WTC11 (cell line): ENCODE measurements around the gene NETO1. TPM values are rescaled to one million over a fixed set of nuclear protein-coding genes. Genes with fewer than 3 reads are reported as not detected.
A peak's percentile ranks its signal among the peaks of the same experiment; 100 is the strongest.

Experiments
- CBFB ChIP-seq: sonication (generic); formaldehyde crosslinking; IDR thresholded peaks from 2 replicates; pipeline ENCODE4 v1.8.1; 2022; ENCODE audit warnings: mild to moderate bottlenecking, low read depth, missing genetic modification reagents
- CREB1 ChIP-seq: sonication (generic); formaldehyde crosslinking; IDR thresholded peaks from 2 replicates; pipeline ENCODE4 v1.8.0; 2023; ENCODE audit warnings: mild to moderate bottlenecking, missing genetic modification reagents
- CREM ChIP-seq: sonication (generic); formaldehyde crosslinking; IDR thresholded peaks from 2 replicates; pipeline ENCODE4 v1.8.1; 2022; ENCODE audit warnings: mild to moderate bottlenecking, missing genetic modification reagents, moderate library complexity
- ELF4 ChIP-seq: sonication (generic); formaldehyde crosslinking; IDR thresholded peaks from 2 replicates; pipeline ENCODE4 v1.8.1; 2022; ENCODE audit warnings: low read depth, mild to moderate bottlenecking, moderate library complexity, missing genetic modification reagents
- FOXP1 ChIP-seq: sonication (generic); formaldehyde crosslinking; IDR thresholded peaks from 2 replicates; pipeline ENCODE4 v1.8.0; 2022; ENCODE audit warnings: missing genetic modification reagents, mild to moderate bottlenecking, moderate library complexity, borderline replicate concordance
- GRHL2 ChIP-seq: fragments of 250-450 bp; sonication (Bioruptor Pico); IDR thresholded peaks from 2 replicates; pipeline ENCODE4 v1.8.0; 2022; ENCODE audit warnings: mild to moderate bottlenecking, moderate library complexity; ENCODE audit not compliant: insufficient replicate concordance, severe bottlenecking
- GTF2I ChIP-seq: fragments of 250-450 bp; sonication (Bioruptor Pico); conservative IDR thresholded peaks from 2 replicates; pipeline ENCODE4 v1.4.0; 2021; ENCODE audit warnings: mild to moderate bottlenecking
- JAZF1 ChIP-seq: fragments of 250-450 bp; sonication (Bioruptor Pico); IDR thresholded peaks from 2 replicates; pipeline ENCODE4 v1.9.0; 2021; ENCODE audit warnings: moderate library complexity, mild to moderate bottlenecking, inconsistent platforms
- MXD4 ChIP-seq: fragments of 250-450 bp; sonication (Bioruptor Pico); IDR thresholded peaks from 2 replicates; pipeline ENCODE4 v1.8.0; 2021; ENCODE audit warnings: mild to moderate bottlenecking, moderate library complexity, borderline replicate concordance
- NFYB ChIP-seq: sonication (generic); formaldehyde crosslinking; conservative IDR thresholded peaks from 2 replicates; pipeline ENCODE4 v1.8.0; 2022; ENCODE audit warnings: low read depth, missing genetic modification reagents
- NR2C2 ChIP-seq: sonication (generic); formaldehyde crosslinking; IDR thresholded peaks from 2 replicates; pipeline ENCODE4 v1.8.0; 2022; ENCODE audit warnings: mild to moderate bottlenecking, missing genetic modification reagents
- PRRX2 ChIP-seq: fragments of 250-450 bp; sonication (Bioruptor Pico); IDR thresholded peaks from 2 replicates; pipeline ENCODE4 v1.8.0; 2021; ENCODE audit warnings: mild to moderate bottlenecking
- SOX15 ChIP-seq: fragments of 250-450 bp; sonication (Bioruptor Pico); IDR thresholded peaks from 2 replicates; pipeline ENCODE4 v1.9.0; 2021; ENCODE audit warnings: mild to moderate bottlenecking
- ZBTB21 ChIP-seq: sonication (generic); formaldehyde crosslinking; IDR thresholded peaks from 2 replicates; pipeline ENCODE4 v1.8.1; 2023; ENCODE audit warnings: mild to moderate bottlenecking, missing genetic modification reagents, borderline replicate concordance
- ZNF263 ChIP-seq: sonication (generic); formaldehyde crosslinking; IDR thresholded peaks from 2 replicates; pipeline ENCODE4 v1.8.1; 2022; ENCODE audit warnings: low read depth, mild to moderate bottlenecking, moderate library complexity, missing genetic modification reagents
- ZNF671 ChIP-seq: fragments of 250-450 bp; sonication (Bioruptor Pico); IDR thresholded peaks from 2 replicates; pipeline ENCODE4 v1.8.0; 2021; ENCODE audit warnings: mild to moderate bottlenecking
- total RNA-seq: library from RNA; stranded (reverse); gene quantifications from 3 replicates; pipeline ENCODE4 v1.2.3, GENCODE V29; 2021
- TF ChIP-seq, protein P1 (sequence below): sonication (generic); formaldehyde crosslinking; IDR thresholded peaks from 2 replicates; pipeline ENCODE4 v1.8.0; 2022; ENCODE audit warnings: missing genetic modification reagents
- TF ChIP-seq, protein P2 (sequence below): sonication (generic); formaldehyde crosslinking; IDR thresholded peaks from 2 replicates; pipeline ENCODE4 v1.8.1; 2022; ENCODE audit warnings: mild to moderate bottlenecking, moderate library complexity, missing genetic modification reagents
- TF ChIP-seq, protein P3 (sequence below): sonication (generic); formaldehyde crosslinking; IDR thresholded peaks from 2 replicates; pipeline ENCODE4 v1.8.0; 2023; ENCODE audit warnings: missing genetic modification reagents
- TF ChIP-seq, protein P4 (sequence below): fragments of 250-450 bp; sonication (Bioruptor Pico); IDR thresholded peaks from 2 replicates; pipeline ENCODE4 v1.9.0; 2021; ENCODE audit warnings: mild to moderate bottlenecking
- TF ChIP-seq, protein P5 (sequence below): fragments of 250-450 bp; sonication (Bioruptor Pico); IDR thresholded peaks from 2 replicates; pipeline ENCODE4 v1.9.0; 2021; ENCODE audit warnings: mild to moderate bottlenecking
- TF ChIP-seq, protein P6 (sequence below): sonication (generic); formaldehyde crosslinking; conservative IDR thresholded peaks from 2 replicates; pipeline ENCODE4 v1.8.1; 2023; ENCODE audit warnings: mild to moderate bottlenecking, low read depth, missing genetic modification reagents, moderate library complexity
- TF ChIP-seq, protein P7 (sequence below): sonication (generic); formaldehyde crosslinking; IDR thresholded peaks from 2 replicates; pipeline ENCODE4 v1.8.1; 2023; ENCODE audit warnings: mild to moderate bottlenecking, missing genetic modification reagents, borderline replicate concordance
- TF ChIP-seq, protein P8 (sequence below): fragments of 250-450 bp; sonication (Bioruptor Pico); IDR thresholded peaks from 2 replicates; pipeline ENCODE4 v1.8.0; 2021; ENCODE audit warnings: mild to moderate bottlenecking

Gene NETO1
- total RNA-seq, 1 experiment from 2014 or later: 33.1 TPM

DNA sequence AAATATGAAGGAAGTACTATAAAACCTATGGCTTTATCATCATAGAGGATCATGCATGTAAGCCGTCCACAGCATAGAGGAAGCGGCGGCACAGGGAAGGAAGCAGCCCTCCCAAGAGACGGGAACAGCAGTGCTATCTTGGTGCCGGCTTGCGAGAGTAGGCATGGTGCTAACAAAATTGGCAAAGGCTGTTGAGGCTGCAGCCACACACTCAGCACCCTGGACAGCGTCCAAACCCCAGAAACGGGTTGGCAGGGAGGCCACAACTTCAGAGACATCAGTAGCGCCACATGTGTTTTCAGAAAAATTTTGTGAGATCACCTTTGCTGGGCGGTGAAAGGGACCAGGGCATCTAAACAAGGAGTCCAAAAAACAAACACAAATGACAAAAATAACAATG is 37.7 kb downstream of the NETO1 start (continued):
- TF ChIP-seq, protein P1, sequence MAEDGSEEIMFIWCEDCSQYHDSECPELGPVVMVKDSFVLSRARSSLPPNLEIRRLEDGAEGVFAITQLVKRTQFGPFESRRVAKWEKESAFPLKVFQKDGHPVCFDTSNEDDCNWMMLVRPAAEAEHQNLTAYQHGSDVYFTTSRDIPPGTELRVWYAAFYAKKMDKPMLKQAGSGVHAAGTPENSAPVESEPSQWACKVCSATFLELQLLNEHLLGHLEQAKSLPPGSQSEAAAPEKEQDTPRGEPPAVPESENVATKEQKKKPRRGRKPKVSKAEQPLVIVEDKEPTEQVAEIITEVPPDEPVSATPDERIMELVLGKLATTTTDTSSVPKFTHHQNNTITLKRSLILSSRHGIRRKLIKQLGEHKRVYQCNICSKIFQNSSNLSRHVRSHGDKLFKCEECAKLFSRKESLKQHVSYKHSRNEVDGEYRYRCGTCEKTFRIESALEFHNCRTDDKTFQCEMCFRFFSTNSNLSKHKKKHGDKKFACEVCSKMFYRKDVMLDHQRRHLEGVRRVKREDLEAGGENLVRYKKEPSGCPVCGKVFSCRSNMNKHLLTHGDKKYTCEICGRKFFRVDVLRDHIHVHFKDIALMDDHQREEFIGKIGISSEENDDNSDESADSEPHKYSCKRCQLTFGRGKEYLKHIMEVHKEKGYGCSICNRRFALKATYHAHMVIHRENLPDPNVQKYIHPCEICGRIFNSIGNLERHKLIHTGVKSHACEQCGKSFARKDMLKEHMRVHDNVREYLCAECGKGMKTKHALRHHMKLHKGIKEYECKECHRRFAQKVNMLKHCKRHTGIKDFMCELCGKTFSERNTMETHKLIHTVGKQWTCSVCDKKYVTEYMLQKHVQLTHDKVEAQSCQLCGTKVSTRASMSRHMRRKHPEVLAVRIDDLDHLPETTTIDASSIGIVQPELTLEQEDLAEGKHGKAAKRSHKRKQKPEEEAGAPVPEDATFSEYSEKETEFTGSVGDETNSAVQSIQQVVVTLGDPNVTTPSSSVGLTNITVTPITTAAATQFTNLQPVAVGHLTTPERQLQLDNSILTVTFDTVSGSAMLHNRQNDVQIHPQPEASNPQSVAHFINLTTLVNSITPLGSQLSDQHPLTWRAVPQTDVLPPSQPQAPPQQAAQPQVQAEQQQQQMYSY (CRISPR knock-in tag): no peak
- TF ChIP-seq JAZF1 (no peak), ELF4 (CRISPR knock-in tag) (no peak), CREB1 (no peak), PRRX2 (no peak), ZNF263 (CRISPR knock-in tag) (no peak), SOX15 (CRISPR knock-in tag) (no peak), NR2C2 (CRISPR knock-in tag) (no peak), GTF2I (CRISPR knock-in tag) (no peak), CBFB (CRISPR knock-in tag) (no peak), CREM (no peak), MXD4 (CRISPR knock-in tag) (no peak), NFYB (CRISPR knock-in tag) (no peak), ZBTB21 (no peak), ZNF671 (CRISPR knock-in tag) (no peak), GRHL2 (CRISPR knock-in tag) (no peak), FOXP1 (CRISPR knock-in tag) (peak; percentile 53; the same call in 1 of the 2 replicates)
- TF ChIP-seq, protein P2, sequence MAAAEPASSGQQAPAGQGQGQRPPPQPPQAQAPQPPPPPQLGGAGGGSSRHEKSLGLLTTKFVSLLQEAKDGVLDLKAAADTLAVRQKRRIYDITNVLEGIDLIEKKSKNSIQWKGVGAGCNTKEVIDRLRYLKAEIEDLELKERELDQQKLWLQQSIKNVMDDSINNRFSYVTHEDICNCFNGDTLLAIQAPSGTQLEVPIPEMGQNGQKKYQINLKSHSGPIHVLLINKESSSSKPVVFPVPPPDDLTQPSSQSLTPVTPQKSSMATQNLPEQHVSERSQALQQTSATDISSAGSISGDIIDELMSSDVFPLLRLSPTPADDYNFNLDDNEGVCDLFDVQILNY (CRISPR knock-in tag): no peak
- TF ChIP-seq, protein P3, sequence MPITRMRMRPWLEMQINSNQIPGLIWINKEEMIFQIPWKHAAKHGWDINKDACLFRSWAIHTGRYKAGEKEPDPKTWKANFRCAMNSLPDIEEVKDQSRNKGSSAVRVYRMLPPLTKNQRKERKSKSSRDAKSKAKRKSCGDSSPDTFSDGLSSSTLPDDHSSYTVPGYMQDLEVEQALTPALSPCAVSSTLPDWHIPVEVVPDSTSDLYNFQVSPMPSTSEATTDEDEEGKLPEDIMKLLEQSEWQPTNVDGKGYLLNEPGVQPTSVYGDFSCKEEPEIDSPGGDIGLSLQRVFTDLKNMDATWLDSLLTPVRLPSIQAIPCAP (CRISPR knock-in tag): 0 out of 2 replicates have a peak, but pooled peaks have one; percentile 23
- TF ChIP-seq, protein P4, sequence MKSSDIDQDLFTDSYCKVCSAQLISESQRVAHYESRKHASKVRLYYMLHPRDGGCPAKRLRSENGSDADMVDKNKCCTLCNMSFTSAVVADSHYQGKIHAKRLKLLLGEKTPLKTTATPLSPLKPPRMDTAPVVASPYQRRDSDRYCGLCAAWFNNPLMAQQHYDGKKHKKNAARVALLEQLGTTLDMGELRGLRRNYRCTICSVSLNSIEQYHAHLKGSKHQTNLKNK: no peak
- TF ChIP-seq, protein P5, sequence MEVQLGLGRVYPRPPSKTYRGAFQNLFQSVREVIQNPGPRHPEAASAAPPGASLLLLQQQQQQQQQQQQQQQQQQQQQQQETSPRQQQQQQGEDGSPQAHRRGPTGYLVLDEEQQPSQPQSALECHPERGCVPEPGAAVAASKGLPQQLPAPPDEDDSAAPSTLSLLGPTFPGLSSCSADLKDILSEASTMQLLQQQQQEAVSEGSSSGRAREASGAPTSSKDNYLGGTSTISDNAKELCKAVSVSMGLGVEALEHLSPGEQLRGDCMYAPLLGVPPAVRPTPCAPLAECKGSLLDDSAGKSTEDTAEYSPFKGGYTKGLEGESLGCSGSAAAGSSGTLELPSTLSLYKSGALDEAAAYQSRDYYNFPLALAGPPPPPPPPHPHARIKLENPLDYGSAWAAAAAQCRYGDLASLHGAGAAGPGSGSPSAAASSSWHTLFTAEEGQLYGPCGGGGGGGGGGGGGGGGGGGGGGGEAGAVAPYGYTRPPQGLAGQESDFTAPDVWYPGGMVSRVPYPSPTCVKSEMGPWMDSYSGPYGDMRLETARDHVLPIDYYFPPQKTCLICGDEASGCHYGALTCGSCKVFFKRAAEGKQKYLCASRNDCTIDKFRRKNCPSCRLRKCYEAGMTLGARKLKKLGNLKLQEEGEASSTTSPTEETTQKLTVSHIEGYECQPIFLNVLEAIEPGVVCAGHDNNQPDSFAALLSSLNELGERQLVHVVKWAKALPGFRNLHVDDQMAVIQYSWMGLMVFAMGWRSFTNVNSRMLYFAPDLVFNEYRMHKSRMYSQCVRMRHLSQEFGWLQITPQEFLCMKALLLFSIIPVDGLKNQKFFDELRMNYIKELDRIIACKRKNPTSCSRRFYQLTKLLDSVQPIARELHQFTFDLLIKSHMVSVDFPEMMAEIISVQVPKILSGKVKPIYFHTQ (CRISPR knock-in tag): no peak
- TF ChIP-seq, protein P6, sequence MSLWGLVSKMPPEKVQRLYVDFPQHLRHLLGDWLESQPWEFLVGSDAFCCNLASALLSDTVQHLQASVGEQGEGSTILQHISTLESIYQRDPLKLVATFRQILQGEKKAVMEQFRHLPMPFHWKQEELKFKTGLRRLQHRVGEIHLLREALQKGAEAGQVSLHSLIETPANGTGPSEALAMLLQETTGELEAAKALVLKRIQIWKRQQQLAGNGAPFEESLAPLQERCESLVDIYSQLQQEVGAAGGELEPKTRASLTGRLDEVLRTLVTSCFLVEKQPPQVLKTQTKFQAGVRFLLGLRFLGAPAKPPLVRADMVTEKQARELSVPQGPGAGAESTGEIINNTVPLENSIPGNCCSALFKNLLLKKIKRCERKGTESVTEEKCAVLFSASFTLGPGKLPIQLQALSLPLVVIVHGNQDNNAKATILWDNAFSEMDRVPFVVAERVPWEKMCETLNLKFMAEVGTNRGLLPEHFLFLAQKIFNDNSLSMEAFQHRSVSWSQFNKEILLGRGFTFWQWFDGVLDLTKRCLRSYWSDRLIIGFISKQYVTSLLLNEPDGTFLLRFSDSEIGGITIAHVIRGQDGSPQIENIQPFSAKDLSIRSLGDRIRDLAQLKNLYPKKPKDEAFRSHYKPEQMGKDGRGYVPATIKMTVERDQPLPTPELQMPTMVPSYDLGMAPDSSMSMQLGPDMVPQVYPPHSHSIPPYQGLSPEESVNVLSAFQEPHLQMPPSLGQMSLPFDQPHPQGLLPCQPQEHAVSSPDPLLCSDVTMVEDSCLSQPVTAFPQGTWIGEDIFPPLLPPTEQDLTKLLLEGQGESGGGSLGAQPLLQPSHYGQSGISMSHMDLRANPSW (CRISPR knock-in tag): no peak
- TF ChIP-seq, protein P7, sequence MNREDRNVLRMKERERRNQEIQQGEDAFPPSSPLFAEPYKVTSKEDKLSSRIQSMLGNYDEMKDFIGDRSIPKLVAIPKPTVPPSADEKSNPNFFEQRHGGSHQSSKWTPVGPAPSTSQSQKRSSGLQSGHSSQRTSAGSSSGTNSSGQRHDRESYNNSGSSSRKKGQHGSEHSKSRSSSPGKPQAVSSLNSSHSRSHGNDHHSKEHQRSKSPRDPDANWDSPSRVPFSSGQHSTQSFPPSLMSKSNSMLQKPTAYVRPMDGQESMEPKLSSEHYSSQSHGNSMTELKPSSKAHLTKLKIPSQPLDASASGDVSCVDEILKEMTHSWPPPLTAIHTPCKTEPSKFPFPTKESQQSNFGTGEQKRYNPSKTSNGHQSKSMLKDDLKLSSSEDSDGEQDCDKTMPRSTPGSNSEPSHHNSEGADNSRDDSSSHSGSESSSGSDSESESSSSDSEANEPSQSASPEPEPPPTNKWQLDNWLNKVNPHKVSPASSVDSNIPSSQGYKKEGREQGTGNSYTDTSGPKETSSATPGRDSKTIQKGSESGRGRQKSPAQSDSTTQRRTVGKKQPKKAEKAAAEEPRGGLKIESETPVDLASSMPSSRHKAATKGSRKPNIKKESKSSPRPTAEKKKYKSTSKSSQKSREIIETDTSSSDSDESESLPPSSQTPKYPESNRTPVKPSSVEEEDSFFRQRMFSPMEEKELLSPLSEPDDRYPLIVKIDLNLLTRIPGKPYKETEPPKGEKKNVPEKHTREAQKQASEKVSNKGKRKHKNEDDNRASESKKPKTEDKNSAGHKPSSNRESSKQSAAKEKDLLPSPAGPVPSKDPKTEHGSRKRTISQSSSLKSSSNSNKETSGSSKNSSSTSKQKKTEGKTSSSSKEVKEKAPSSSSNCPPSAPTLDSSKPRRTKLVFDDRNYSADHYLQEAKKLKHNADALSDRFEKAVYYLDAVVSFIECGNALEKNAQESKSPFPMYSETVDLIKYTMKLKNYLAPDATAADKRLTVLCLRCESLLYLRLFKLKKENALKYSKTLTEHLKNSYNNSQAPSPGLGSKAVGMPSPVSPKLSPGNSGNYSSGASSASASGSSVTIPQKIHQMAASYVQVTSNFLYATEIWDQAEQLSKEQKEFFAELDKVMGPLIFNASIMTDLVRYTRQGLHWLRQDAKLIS (CRISPR knock-in tag): no peak
- TF ChIP-seq, protein P8, sequence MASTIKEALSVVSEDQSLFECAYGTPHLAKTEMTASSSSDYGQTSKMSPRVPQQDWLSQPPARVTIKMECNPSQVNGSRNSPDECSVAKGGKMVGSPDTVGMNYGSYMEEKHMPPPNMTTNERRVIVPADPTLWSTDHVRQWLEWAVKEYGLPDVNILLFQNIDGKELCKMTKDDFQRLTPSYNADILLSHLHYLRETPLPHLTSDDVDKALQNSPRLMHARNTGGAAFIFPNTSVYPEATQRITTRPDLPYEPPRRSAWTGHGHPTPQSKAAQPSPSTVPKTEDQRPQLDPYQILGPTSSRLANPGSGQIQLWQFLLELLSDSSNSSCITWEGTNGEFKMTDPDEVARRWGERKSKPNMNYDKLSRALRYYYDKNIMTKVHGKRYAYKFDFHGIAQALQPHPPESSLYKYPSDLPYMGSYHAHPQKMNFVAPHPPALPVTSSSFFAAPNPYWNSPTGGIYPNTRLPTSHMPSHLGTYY: no peak
